Measurements from ENCODE around the gene CRELD2. TPM values are rescaled to one million over a fixed set of nuclear protein-coding genes. Genes with fewer than 3 reads are reported as not detected.

CRELD2 gene
- total and polyA plus RNA-seq, 2 of the 13 experiments (the other 11 are each of a cell fraction or from before 2014, with no cell fraction given) = 17.2 to 44.7 TPM

DNA sequence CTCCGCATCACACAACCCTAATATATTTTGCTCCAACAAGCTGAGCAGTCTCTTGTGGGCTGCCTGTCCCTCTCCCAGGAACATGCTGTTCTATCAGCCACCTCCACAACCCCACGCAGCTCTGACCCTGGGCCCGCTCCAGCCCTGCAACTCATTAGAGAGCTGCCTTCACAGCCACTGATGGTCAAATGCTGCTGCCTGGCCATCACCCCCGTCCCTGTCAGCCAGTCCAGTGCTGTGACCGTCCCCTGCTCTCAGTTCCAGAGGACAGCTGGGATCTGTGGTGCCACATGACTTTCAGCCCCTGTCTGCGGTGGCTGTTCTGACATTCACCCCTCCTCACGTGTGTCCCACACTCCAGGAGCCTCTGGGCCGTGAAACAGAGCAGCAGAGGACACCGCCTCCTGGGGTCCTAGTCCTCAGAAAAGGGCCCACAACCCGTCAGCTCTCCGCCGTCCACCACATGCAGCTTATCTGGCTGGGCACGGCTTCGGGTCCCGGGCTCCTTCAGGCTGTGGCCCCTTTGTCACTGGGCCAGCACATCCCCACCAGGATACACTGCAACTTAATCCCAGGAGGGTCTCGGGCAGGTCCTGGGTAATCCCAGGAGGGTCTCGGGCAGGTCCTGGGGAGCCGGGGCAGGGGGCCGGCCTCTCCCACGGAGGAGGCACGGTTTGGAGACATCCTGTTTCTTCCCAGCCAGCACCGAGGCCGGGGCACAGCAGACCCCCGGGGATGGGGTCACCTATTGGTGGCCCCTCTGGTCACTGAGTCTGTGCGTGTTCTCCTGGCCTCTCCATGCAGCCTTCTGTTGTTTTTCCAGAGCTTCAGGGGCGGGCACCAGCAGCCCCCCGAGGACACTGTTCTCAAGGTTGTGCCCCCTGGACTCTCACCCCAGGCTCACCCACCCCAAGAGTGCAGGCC, 15.1 kb downstream of the CRELD2 start (continued):
- TF ChIP-seq ZSCAN25 (CRISPR knock-in tag; IDR thresholded peaks at IDR 0.05) (peak; percentile 73; the same call in 1 of the 2 replicates), ZC3H13 (CRISPR knock-in tag; IDR thresholded peaks at IDR 0.05) (0 out of 2 replicates have a peak, but pooled peaks have one; percentile 57), ZNF674 (CRISPR knock-in tag; IDR thresholded peaks at IDR 0.05; ENCODE audit: low read depth) (no peak), SKIL (CRISPR knock-in tag; IDR thresholded peaks at IDR 0.05; ENCODE audit: borderline replicate concordance) (0 out of 2 replicates have a peak, but pooled peaks have one; percentile 33), RNF2 (conservative IDR thresholded peaks at IDR 0.05; ENCODE audit: low read depth) (0 out of 2 replicates have a peak, but pooled peaks have one; percentile 39), MXD1 (CRISPR knock-in tag; IDR thresholded peaks at IDR 0.05) (peak; percentile 11; the same call in 1 of the 2 replicates), ZNF44 (CRISPR knock-in tag; IDR thresholded peaks at IDR 0.05) (no peak), DNMT1 (CRISPR knock-in tag; IDR thresholded peaks at IDR 0.05) (no peak), FOSL2 (CRISPR knock-in tag; IDR thresholded peaks at IDR 0.05) (0 out of 2 replicates have a peak, but pooled peaks have one; percentile 3), FOXC1 (CRISPR knock-in tag; IDR thresholded peaks at IDR 0.05; ENCODE audit: borderline replicate concordance) (peak; percentile 31; the same call in 1 of the 2 replicates)
- TF ChIP-seq, protein P1, sequence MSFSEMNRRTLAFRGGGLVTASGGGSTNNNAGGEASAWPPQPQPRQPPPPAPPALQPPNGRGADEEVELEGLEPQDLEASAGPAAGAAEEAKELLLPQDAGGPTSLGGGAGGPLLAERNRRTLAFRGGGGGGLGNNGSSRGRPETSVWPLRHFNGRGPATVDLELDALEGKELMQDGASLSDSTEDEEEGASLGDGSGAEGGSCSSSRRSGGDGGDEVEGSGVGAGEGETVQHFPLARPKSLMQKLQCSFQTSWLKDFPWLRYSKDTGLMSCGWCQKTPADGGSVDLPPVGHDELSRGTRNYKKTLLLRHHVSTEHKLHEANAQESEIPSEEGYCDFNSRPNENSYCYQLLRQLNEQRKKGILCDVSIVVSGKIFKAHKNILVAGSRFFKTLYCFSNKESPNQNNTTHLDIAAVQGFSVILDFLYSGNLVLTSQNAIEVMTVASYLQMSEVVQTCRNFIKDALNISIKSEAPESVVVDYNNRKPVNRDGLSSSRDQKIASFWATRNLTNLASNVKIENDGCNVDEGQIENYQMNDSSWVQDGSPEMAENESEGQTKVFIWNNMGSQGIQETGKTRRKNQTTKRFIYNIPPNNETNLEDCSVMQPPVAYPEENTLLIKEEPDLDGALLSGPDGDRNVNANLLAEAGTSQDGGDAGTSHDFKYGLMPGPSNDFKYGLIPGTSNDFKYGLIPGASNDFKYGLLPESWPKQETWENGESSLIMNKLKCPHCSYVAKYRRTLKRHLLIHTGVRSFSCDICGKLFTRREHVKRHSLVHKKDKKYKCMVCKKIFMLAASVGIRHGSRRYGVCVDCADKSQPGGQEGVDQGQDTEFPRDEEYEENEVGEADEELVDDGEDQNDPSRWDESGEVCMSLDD (CRISPR knock-in tag; IDR thresholded peaks at IDR 0.05; ENCODE audit: borderline replicate concordance) = no peak
- TF ChIP-seq, protein P2, sequence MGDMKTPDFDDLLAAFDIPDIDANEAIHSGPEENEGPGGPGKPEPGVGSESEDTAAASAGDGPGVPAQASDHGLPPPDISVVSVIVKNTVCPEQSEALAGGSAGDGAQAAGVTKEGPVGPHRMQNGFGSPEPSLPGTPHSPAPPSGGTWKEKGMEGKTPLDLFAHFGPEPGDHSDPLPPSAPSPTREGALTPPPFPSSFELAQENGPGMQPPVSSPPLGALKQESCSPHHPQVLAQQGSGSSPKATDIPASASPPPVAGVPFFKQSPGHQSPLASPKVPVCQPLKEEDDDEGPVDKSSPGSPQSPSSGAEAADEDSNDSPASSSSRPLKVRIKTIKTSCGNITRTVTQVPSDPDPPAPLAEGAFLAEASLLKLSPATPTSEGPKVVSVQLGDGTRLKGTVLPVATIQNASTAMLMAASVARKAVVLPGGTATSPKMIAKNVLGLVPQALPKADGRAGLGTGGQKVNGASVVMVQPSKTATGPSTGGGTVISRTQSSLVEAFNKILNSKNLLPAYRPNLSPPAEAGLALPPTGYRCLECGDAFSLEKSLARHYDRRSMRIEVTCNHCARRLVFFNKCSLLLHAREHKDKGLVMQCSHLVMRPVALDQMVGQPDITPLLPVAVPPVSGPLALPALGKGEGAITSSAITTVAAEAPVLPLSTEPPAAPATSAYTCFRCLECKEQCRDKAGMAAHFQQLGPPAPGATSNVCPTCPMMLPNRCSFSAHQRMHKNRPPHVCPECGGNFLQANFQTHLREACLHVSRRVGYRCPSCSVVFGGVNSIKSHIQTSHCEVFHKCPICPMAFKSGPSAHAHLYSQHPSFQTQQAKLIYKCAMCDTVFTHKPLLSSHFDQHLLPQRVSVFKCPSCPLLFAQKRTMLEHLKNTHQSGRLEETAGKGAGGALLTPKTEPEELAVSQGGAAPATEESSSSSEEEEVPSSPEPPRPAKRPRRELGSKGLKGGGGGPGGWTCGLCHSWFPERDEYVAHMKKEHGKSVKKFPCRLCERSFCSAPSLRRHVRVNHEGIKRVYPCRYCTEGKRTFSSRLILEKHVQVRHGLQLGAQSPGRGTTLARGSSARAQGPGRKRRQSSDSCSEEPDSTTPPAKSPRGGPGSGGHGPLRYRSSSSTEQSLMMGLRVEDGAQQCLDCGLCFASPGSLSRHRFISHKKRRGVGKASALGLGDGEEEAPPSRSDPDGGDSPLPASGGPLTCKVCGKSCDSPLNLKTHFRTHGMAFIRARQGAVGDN (CRISPR knock-in tag; IDR thresholded peaks at IDR 0.05) = peak; percentile 72
- TF ChIP-seq, protein P3, sequence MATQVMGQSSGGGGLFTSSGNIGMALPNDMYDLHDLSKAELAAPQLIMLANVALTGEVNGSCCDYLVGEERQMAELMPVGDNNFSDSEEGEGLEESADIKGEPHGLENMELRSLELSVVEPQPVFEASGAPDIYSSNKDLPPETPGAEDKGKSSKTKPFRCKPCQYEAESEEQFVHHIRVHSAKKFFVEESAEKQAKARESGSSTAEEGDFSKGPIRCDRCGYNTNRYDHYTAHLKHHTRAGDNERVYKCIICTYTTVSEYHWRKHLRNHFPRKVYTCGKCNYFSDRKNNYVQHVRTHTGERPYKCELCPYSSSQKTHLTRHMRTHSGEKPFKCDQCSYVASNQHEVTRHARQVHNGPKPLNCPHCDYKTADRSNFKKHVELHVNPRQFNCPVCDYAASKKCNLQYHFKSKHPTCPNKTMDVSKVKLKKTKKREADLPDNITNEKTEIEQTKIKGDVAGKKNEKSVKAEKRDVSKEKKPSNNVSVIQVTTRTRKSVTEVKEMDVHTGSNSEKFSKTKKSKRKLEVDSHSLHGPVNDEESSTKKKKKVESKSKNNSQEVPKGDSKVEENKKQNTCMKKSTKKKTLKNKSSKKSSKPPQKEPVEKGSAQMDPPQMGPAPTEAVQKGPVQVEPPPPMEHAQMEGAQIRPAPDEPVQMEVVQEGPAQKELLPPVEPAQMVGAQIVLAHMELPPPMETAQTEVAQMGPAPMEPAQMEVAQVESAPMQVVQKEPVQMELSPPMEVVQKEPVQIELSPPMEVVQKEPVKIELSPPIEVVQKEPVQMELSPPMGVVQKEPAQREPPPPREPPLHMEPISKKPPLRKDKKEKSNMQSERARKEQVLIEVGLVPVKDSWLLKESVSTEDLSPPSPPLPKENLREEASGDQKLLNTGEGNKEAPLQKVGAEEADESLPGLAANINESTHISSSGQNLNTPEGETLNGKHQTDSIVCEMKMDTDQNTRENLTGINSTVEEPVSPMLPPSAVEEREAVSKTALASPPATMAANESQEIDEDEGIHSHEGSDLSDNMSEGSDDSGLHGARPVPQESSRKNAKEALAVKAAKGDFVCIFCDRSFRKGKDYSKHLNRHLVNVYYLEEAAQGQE (IDR thresholded peaks at IDR 0.05; ENCODE audit: borderline replicate concordance in 1 of 2, low read depth in 1 of 2, low read length in 2 of 2) = no peak

Data from HepG2 (cell line).